ENCODE results near the gene C5orf47. TPM values are rescaled to one million over a fixed set of nuclear protein-coding genes. Genes with fewer than 3 reads are reported as not detected.

Gene C5orf47
- total and polyA plus RNA-seq, 2 of the 4 experiments (the other 2 are of a cell fraction), result not detected

GRCh38 chr5:174045470-174046025, 56.6 kb downstream of the C5orf47 start, which contains the start of gene NSG2:
Gene NSG2, plus strand, starts transcription at chr5:174045706. Its CDS starts 1,050 bp downstream, at chr5:174046756.
- H2BK15ac ChIP-seq (ENCODE audit: low read depth, low read length), result no peak within 1 kb of the TSS
- no peak within 1 kb of the TSS for H3K4me3 ChIP-seq (ENCODE audit: insufficient read depth, low read depth, low read length)
- H3K9me1 ChIP-seq (ENCODE audit: insufficient read depth, low read length), result no peaks in the 10 kb centered on the region
- H3K18ac ChIP-seq (ENCODE audit: low read depth, low read length), result no peak within 1 kb of the TSS
- no peak within 1 kb of the TSS for H3K14ac ChIP-seq (replicated peaks; ENCODE audit: low read depth, low read length)
- no peaks in the 10 kb centered on the region for H3K79me1 ChIP-seq (ENCODE audit: low read depth in 1 of 2, low read length in 2 of 2)
- no peak within 1 kb of the TSS for H2BK120ac ChIP-seq (ENCODE audit: low read depth, low read length)
- H2BK20ac ChIP-seq (ENCODE audit: low read depth, low read length), result no peak within 1 kb of the TSS
- H4K91ac ChIP-seq (ENCODE audit: insufficient read depth, low read depth, low read length), result no peak within 1 kb of the TSS
- no peak within 1 kb of the TSS for H4K5ac ChIP-seq (ENCODE audit: low read depth, low read length)
- no peak within 1 kb of the TSS for H3K23ac ChIP-seq (ENCODE audit: low read depth, low read length)
- POLR2A ChIA-PET (ENCODE audit: unreplicated experiment), result no interaction called here
- no peaks in the 10 kb centered on the region for H3K27me3 ChIP-seq (ENCODE audit: control insufficient read depth, insufficient read depth, low read length)
- no peak within 1 kb of the TSS for H2AFZ ChIP-seq (replicated peaks; ENCODE audit: low read length, poor library complexity)
- intact Hi-C loops (cut with micrococcal nuclease) (loop anchor here (1.0 kb wide), 1 partner anchor 267 kb away; no protein-coding TSS in a partner anchor), dilution Hi-C loops (cut with HindIII; ENCODE audit: low sequenced_read_pairs, unreplicated experiment) (no loop called here), in situ Hi-C loops (cut with MboI; ENCODE audit: low sequenced_read_pairs) (no loop called here)
- H3K27ac ChIP-seq (ENCODE audit: insufficient read depth, low read length), result no peak within 1 kb of the TSS
- BruUV-seq (replicated peaks), result no TSS peak
- H3K4ac ChIP-seq (ENCODE audit: low read depth, low read length), result no peak within 1 kb of the TSS
- no peak within 1 kb of the TSS for H2AK9ac ChIP-seq (replicated peaks; ENCODE audit: low read depth, low read length, poor library complexity)
- no peaks in the 10 kb centered on the region for H3K4me1 ChIP-seq (ENCODE audit: control insufficient read depth, insufficient read depth, low read length)
- no peak within 1 kb of the TSS for H4K8ac ChIP-seq (ENCODE audit: low read depth in 2 of 2, low read length in 2 of 2)
- no peaks in the 10 kb centered on the region for H3K9me3 ChIP-seq (ENCODE audit: control insufficient read depth, insufficient read depth, low read length)
- no peaks in the 10 kb centered on the region for H3K36me3 ChIP-seq (ENCODE audit: control insufficient read depth, insufficient read depth, low read length)
- no peak within 1 kb of the TSS for H3K4me2 ChIP-seq (ENCODE audit: low read depth, low read length)
- H3K9ac ChIP-seq (ENCODE audit: low read depth, low read length), result no peak within 1 kb of the TSS
- 10% methylated on average over 8 of the region's 17 CpGs; no CpG with 5 or more reads in 1 of the 2 experiments for WGBS, 2 experiments (ENCODE audit: extremely low coverage in 2 of 2, insufficient read length in 1 of 2)
- no peak within 1 kb of the TSS for H2AK5ac ChIP-seq (ENCODE audit: low read depth, low read length)
- DNase-seq (peak; percentile 75), ATAC-seq (ENCODE audit: low read depth) (peak; percentile 100)
- no peak within 1 kb of the TSS for H2BK5ac ChIP-seq (ENCODE audit: low read depth, low read length, poor library complexity, severe bottlenecking)
- H3K56ac ChIP-seq (ENCODE audit: extremely low read depth, insufficient read depth, low read length), result no peak within 1 kb of the TSS
- H4K20me1 ChIP-seq (ENCODE audit: insufficient read depth, low read length), result no peaks in the 10 kb centered on the region
- TF ChIP-seq POLR2A (IDR thresholded peaks at IDR 0.05; ENCODE audit: low read depth, low read length) (no peak), CEBPB (IDR thresholded peaks at IDR 0.05; ENCODE audit: low read depth, low read length) (no peak), RAD21 (IDR thresholded peaks at IDR 0.05; ENCODE audit: low read length) (peak; percentile 44), SMC3 (IDR thresholded peaks at IDR 0.05; ENCODE audit: low read depth, low read length) (0 out of 2 replicates have a peak, but pooled peaks have one; percentile 25), CTCF (conservative IDR thresholded peaks at IDR 0.05; ENCODE audit: low read depth, low read length) (peak; percentile 44), MAZ (IDR thresholded peaks at IDR 0.05; ENCODE audit: borderline replicate concordance, low read depth, low read length) (peak; percentile 73; the same call in 1 of the 2 replicates), MXI1 (IDR thresholded peaks at IDR 0.05; ENCODE audit: borderline replicate concordance, low read depth, low read length) (peak; percentile 87)
- CTCF ChIA-PET, result interaction anchor here (0.7 to 1.0 kb wide), 2 partner anchors 10 to 266 kb away, joined by 5 to 6 read pairs; no protein-coding TSS in a partner anchor

All from IMR-90 (cell line).